GM10847 (cell line): ENCODE measurements around the gene LIF.

Experiments
- POLR2A ChIP-seq: IDR thresholded peaks from 2 replicates; pipeline ENCODE4 v1.6.1; 2011; ENCODE audit not compliant: insufficient read length; ENCODE audit errors: extremely low read depth

LIF gene

DNA sequence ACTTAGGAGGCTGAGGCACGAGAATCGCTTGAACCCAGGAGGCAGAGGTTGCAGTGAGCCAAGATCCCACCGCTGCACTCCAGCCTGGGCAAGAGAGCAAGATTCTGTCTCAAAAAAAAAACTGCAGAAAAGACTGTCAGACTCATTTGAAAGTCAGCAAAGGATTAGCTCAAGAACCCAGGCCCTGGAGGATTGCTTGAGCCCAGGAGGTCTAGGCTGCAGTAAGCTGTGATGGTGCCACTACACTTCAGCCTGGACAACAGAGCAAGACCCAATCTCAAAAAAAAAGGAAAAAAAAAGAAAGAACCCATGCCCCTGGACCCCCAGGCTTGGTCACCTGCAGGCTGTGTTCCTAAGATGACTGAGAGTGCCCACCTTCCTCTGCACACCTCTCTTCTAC is 16.2 kb downstream of the LIF start:
- TF ChIP-seq POLR2A, result no peak

DNA sequence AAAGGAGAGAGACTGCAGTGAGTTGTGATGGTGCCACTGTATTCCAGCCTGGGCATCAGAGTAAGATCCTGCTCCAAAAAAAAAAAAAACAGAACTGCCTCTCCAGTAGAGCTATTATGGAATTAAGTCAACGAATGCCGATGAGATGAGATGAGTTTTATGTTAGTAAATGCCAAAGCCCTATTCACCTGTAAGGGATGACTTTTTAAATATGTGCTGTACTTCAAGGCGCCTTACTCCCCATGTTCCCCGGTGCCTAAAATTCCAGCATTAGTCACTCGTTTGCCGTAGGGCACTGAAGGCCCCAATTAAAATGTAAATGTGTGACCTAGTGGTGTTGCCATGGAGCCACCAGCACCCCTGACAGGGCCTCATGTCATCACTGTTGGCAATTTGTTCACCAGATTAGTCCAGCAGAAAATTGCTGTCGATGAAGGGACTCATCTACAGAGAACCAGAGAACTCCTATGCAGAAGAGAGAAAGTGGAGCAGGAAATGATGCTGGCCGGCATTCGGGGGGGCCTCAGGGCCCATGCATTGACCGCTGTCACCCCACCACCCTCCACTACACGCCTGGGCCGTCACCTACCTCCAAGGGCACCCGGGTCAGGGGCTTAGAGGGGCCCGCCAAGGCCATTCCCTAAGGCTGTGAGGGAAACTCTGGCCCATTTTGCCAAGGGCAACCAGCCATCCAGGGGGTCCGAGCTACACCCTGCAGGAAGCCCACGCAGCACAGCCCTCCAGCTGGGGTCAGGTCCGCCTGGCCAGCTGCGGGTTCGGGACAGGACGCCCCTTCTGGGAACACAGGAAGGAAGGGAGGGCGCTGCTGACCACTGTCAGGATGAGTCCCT is 17.8 kb downstream of the LIF start:
- no peak for TF ChIP-seq POLR2A

DNA sequence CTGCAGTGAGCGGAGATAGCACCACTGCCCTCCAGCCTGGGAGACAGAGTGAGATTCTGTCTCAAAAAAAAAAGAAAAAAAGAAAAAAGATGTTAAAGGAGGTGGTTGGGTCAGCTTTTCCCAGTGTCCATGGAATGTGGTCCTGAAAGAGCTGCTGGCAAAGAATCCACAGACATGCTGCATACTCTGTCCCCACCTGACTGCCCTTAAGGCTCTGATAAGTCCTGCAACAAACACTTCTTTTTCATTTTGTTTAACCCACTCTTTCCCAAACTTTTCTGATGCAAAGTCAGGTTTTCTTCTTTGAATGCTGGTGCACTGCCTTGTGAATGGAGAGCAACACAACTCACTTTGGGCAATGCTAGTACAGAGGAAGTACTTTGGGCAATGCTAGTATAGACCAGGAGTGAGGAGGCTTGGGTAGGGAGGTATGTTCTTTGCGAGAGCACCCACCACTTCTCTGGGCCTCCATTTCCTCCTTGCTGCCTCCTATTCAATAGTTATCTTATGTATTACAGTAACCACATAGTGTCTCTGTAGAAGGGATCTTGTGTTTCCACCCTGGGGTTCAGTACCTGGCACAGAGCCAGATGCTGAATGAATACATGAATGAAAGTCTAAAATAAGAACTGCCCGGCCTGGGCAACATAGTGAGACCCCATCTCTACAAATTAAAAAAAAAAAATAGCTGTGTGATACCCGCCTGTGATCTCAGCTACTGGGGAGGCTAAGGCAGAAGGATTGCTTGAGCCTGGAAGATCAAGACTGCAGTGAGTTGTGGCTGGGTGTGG is 18.9 kb downstream of the LIF start:
- no peak for TF ChIP-seq POLR2A

DNA sequence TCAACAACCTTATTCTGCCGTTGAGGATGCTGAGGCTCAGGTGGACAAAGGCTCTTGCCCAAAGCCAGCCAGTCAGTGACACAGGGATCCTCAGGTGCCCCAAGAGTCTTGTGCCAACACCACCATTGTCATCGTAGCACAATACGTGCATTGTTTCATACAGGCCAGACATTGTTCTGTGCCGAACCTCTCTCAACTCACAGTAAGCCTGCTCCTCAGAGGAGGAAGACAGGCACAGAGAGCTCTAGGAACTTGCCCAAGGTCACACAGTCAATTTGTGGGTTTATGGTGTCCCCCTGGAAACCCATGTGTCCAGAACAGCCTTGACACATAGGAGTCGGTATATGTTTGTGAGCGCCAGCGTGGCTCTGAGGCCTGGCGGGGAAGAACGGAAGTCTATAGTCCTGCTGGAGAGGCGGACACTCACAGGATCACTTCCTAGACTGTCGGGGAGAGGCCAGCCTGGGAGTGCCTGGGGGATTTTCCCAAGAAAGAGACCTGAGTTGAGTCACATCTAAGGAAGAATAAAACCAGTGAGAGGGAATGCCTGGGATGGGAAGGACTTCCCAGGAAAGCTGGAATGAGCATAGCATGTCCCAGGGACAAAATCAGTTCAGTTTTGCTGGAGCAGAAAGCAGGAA is 20.2 kb downstream of the LIF start:
- TF ChIP-seq POLR2A, result no peak

DNA sequence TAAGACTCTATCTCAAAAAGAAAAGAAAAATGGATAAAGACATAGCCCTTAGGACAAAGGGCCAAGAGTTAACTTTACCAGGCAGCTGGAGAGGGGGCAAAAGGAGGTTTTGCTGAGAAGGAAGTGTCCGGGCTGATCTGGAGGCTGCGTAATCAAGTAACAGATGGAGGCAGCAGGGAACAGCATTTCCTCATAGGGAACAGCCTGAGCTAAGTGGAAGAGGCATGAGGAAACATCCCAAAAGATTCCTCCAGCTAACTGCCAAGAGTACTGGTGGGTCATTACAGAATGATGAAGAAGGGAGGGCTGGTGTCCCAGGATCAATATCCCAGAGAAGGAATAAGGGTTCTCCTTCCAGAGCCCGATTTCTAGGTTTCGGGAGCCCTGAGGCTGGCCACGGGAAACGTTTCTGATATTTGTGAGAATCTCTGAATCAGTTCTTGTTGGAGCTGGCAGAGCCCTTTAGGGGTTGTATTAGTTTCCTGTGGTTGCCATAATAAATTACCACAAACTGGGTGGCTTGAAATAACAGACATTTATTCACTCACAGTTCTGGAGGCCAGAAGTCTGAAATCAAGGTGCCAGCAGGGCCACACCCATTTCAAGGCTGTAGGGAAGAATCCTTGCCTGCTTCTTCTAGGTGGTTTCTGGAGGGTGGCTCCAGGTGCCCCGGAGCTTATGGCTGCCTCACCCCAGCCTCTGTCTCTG is 21.2 kb downstream of the LIF start:
- no peak for TF ChIP-seq POLR2A

DNA sequence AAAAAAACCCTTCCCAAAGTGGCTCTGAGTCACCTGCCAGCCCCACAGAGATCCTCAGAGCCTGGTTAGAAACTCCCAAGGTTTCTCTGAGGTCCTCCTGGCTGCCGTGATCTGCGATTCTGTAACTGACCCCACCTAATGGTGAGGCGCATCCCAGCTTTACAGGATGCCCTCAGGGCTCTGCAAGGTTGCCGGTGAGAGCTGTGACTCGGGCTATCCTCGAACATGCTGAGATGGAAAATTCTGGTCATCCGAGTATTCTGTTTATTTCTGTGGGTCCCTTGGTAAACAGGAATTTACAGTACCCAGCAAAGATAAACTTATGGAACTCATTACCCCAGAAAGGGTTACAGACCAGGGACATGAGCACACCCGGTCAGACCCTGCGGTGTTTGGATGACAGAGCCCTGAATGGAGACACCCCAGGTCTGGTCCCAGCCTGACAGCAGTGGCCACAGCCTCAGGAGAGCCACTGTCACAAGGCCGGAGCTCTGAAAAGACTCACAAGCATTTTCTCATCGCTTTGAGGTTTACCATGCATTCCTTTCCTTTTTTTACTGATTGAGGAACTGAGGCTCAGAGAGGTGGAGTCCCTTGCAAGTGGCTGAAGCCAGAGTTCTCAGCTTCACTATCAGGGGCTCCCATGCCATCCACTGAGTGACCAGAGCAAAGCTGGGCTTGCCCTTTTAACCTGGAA is 22.2 kb downstream of the LIF start:
- no peak for TF ChIP-seq POLR2A

DNA sequence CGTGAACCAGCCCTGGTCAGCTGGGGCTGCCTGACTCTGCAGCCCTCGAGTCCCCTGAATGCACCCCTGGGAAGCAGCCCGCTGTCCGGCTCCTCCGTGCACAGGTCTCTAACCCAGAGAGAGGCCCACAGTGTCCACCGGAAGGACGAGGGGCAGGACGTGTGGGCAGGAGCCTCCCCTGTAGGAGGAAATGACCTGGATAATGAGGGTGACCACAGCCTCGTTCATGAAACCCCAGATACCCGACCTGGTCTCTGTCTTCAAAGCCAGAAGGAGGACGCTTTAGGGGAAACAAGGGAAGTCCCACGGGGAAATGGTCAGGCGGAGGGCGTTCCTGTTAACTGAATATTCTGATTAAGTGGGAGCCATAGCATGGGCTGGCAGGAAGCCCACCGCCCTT is 23.3 kb downstream of the LIF start:
- no peak for TF ChIP-seq POLR2A

DNA sequence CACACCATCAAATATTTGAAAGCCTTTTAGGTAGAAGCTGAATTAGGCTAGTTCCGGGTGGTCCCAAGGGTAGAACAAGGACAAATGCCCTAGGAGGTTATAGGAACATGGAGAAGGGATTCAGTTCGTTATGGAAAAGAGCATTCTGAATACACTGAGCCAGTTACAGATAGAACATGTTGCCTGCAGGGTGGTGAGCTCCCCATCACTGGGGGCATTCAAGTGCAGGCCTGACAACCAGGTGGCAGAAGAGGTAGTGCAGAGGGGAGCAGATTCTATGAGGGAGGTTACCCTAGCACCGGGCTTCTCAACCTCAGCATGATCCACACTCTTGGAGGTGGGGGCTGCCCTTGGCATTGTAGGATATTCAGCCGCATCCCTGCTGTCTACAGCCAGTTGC is 24.2 kb downstream of the LIF start:
- TF ChIP-seq POLR2A, result no peak

DNA sequence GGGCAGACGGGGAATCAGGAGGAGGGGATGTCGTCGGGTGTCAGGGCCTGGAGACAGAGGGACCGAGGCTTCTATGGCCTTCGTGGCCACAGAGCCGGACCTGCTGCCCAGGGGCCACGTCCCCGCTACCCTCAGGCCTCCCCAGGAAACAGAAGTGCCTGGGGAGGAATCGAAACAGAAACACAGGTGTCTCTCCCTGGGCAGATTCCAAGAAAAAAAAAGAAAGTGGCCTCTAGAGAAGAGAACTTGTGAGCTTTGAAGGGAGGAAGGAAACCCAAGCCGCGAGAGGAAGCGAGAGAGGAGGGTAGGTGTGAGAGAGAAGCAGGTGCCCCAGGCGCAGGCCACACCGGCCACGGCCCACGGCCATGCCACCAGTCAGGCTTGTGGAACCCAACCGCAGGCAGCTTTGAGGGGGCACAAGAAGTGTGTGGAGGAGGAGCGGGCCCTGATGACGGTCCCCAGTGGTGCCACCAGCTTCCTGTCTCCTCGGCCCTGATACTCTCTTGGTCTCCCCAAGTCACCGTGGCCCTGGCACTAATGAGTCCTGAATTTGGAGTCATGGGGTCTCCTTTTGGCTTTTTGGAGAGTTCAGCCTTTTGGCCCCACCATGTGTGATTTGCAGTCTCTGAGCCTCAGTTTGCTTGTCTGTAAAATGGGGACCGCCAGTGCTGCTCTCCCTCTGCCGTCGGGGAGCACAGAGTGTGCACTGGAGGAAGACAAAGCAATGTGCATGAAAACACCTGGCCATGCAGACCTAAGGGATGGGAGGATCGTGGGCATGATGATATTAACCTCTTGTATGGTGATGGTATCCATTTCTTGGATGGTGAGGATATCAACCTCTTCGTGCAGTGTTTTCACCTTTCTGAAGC is 25.2 kb downstream of the LIF start:
- TF ChIP-seq POLR2A, result no peak

DNA sequence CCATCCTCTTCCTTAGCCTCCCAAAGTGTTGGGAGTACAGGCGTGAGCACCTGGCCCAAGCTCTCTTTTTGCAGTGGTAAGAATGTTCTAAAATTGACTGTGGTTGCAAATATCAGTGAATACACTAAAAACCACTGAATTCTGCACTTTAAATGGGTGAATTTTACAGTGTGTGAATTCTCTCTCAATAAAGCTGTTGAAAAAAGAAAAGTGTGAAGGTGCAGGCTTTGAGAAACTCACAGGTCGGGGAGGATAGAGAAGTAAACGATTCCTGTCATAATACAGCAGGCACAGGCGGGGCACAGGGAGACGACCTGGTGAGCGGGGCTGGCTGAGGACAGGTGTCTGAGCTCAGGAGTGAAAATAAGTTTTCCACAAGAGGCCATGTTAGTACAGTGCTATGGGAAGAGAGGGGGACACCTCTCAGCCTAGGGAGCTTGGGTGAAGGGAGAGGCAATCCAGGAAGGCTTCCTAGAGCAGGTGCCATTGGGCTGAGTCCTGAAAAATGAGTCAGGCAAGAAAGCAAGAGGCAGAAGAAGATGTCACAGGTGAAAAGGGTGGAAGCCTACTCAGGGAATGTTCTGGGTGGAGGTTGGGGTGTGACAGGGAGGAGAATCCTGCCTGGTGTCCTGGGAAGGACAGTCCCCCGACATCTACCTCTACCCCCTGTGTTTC is 26.1 kb downstream of the LIF start:
- no peak for TF ChIP-seq POLR2A

DNA sequence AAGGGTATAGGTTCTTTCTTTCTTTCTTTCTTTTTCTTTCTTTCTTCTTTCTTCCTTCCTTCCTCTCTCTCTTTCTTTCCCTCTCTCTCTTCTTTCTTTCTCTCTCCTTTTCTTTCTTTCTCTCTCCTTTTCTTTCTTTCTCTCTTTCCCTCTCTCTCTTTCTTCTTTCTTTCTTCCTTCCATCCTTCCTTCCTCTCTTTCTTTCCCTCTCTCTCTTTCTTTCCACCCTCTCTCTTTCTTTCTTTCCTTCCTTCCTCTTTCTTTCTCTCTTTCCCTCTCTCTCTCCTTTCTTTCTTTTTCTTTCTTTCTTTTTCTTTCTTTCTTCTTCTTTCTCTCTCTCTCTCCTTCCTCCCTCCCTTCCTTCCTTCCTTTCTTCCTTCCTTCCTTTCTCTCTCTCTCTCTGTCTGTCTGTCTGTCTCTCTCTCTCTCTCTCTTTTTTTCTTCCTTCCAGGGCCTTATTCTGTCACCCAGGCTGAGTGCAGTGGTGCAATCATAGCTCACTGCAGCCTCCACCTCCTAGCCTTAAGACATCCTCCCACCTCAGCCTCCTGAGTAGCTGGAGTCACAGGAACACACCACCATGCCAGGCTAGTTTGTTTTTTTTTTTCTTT is 26.8 kb downstream of the LIF start:
- no peak for TF ChIP-seq POLR2A

DNA sequence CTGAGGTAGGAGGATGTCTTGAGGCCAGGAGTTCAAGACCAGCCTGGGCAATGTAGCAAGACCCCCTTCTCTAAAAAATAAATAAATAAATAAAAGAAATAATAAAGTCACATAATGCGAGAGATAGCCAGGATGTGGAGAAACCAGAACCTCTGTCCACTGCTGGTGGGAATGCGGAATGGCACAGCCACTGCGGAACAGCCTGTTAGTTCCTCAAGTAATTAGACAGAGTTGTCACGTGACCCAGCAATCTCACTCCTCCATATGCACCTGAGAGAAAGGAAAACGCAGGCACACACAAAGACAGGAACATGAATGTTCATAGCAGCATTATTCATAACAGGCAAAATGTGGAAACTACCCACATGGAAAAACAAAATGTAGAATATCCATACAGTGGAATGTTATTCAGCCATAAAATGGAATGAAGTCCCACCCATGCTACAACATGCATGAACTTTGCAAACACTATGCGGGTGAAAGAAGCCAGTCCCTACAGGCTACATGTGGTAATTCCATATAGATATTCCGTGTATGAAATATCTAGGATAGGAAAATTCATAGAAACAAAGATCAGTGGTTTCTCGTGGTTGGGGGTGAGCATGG is 27.4 kb downstream of the LIF start:
- no peak for TF ChIP-seq POLR2A
